SHP77 treated with DMSO at 0.1 percent for 48 hours (cell line): ENCODE results near the gene TENT4A.
"Not testable (repeated sequence)": the region's sequence is repeated elsewhere in the genome, so short reads cannot be mapped to it uniquely, and the experiment has no call there.

Source experiments
- DNase-seq: peaks from one replicate; lab custom pipeline; 2025; lab: John Stamatoyannopoulos, UW

The TENT4A gene

GRCh38 chr5:6773342-6774035, 60.3 kb downstream of the TENT4A start:
- DNase-seq: peak; percentile 78

DNA sequence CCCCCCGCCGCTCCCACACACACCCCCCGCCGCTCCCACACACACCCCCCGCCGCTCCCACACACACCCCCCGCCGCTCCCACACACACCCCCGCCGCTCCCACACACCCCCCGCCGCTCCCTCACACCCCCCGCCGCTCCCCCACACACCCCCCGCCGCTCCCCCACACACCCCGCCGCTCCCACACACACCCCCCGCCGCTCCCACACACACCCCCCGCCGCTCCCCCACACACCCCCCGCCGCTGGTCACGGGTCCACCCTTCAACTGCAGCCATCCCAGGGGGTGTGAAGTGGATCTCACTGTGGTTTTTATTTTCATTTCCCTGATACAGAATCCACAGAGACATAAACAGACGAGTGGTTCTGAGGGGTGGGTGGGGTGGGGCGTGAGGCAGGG, 61.0 kb downstream of the TENT4A start:
- not testable (repeated sequence) for DNase-seq

- DNase-seq: no peak
These were observed 61.5 kb downstream of the TENT4A start for GRCh38 chr5:6774721-6775204.

GRCh38 chr5:6775571-6775970, 62.3 kb downstream of the TENT4A start:
- no peak for DNase-seq

DNA sequence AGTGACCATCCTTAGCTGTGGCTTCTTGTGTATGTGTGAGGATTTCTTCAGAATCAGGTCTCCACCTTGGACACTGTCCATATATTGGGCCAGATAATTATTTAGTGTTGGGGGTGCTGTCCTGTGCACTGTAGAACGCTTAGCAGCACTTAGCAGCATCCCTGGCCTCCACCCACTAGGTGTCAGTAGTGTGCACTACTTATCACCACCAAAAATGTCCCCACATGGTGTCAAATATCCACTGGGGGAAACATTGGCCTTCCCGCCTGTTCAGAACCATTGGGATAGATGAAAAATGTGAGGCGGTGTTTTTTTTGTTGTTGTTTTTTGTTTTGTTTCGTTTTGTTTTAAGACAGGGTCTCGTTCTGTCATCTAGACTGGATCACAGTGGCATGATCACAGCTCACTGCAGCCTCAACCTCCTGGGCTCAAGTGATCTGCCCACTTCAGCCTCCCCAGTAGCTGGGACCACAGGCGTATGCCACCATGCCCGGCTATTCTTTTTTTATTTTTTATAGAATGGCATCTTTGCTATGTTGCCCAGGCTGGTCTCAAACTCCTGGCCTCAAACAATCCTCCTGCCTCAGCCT, 67.7 kb downstream of the TENT4A start:
- DNase-seq: peak; percentile 18

GRCh38 chr5:6781716-6782115, 68.5 kb downstream of the TENT4A start:
- no peak for DNase-seq

DNA sequence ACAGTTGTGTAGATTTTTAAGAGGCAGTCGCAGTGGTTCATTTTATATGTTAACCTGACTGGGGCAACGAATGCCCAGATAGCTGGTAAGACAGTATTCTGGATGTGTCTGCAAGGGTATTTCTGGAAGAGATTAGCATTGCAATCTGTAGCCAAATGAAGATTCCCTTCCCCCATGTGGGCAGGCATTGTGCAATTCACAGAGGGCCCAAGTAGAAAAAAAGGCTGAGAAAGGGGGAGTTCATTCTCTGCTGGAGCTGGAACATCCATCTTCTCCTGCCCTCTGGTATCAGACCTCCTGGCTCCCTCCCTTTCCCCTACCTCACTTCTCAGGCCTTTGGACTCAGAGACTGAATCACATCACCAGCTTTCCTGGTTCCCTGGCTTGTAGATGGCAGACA, 70.6 kb downstream of the TENT4A start:
- DNase-seq: no peak

DNA sequence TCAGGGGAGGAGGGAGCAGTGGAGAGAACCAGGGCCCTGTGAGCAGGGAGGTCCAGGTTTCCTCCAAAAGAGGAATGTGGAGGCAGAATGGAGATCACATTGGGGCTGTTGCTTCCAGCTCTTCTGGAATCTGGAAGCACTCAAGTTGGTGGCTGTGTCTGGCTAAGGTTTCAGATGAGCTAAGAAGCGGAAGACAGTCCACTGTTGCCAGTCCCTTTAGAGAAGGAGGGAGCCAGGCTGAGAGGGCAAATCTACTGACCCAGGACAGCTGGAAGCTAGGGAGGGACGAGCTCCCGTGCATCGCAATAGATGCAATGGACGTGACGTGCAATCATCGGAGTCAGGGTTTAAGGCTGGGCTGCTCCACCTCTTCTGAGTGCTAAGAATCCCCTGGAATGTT, 71.2 kb downstream of the TENT4A start:
- DNase-seq: no peak

DNA sequence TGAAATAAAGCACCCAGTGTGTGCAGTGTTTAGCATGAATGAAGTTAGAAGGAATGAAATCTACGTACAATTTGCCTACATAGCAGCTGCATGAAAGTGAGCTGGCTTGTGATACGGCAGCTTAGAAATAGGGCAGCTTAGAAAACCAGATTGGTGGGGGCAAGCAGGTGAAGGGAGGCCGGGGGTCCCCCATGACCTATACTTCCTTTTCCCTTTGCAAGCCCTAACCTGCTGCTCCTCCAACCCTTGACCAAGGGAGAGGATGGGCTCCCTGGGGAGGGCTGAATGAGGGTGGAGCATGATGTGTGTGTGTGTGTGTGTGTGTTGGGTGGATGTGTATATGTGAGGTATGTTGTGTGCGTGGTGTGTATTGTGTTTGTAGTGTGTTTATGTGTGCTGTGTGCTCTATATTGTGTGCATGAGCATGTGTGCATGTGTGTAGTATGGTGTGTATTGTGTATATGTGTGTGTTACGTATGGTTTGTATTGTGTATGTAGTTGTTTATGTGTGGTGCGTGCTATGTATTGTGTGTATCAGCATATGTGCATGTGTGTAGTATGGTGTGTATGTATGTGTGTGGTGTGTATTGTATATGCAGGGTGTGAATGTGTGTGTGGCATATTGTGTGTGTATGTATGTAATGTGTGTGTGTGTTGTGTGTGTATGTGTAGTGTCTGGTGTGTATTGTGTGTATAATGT, 72.1 kb downstream of the TENT4A start:
- no peak for DNase-seq

- DNase-seq: no peak
These were observed 72.6 kb downstream of the TENT4A start for GRCh38 chr5:6785861-6786180.

- no peak for DNase-seq
These were observed 73.7 kb downstream of the TENT4A start for GRCh38 chr5:6786786-6787495.

DNA sequence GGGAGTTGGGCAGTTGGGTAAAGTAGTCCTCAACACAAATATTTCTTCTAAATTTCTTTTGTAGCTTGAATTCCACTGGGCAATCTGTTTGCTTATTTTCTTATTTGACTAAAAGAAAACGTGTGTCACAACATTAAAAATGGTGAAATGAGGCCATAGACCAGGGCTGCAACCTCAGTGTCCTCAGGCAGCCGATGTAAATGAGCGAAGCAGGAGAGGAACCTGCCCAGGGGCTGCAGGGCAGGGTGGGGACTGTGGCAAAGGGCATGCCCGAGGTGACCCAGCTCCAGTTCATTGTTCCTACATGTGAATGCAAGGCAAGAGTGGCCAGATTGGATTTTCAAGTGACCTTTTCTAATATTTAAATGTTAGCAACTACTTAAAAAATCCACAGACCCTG, 74.7 kb downstream of the TENT4A start:
- no peak for DNase-seq

DNA sequence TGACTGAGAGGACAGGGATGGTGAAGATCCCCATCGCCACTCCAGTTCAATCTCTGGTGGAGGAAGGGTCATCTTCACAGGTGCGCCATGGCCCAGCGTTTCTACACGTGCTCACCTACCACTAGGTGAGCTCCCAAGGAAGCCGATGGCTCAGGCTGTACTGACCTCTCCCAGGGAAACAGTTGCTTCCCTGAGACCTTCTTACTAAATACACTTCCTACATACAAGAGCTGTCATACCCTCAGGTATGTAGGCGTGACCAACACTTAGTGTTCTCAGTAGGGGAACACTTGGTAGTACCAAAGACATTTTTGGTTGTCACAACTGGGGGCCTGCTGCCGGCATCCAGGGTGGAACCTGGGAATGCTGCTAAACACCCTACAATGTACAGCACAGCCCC, 75.2 kb downstream of the TENT4A start:
- no peak for DNase-seq

- DNase-seq: no peak
These were observed 75.9 kb downstream of the TENT4A start for GRCh38 chr5:6788956-6789649.

- DNase-seq: no peak
These were observed 77.2 kb downstream of the TENT4A start for GRCh38 chr5:6790346-6790865.

- DNase-seq: no peak
These were observed 77.8 kb downstream of the TENT4A start for GRCh38 chr5:6791031-6791430.

DNA sequence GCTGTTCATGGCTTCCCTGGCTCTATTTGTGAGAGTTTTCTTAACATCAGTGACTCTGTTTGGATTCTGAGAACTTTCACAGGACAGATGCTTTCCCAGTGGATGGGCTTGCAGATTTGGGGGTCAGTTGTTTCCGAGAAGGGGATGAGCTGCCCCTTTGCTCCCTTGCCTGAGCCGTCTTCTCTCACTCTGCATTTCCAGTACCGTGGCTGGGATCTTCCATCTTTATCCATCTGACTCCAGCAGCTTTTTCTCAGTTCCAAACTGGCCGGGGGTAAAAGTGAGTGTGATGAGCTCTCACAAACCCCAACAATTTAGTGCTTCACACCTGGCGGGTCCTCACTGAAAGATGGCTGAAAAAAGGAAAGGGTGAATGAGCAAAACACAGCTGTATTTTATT, 79.1 kb downstream of the TENT4A start:
- no peak for DNase-seq

GRCh38 chr5:6792911-6793471, 79.8 kb downstream of the TENT4A start:
- no peak for DNase-seq

DNA sequence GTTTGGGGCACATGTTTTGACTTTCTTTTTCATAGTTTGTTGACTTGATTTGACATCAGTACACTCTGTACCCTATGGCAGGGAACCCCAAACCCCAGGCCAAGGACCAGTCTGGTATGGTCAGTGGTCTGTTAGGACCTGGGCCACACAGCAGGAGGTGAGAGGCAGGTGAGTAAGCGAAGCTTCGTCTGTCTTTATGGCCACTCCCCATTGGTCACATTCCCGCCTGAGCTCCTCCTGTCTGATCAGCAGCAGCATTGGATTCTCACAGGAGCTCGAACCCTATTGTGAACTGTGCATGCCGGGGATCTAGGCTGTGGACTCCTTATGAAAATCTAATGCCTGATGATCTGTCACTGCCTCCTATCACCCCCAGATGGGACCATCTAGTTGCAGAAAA, 88.0 kb downstream of the TENT4A start:
- no peak for DNase-seq

- DNase-seq: no peak
These were observed 90.8 kb downstream of the TENT4A start for GRCh38 chr5:6803981-6804550.

- DNase-seq: no peak
These were observed 91.7 kb downstream of the TENT4A start for GRCh38 chr5:6804766-6805501.
